Mesendoderm (in vitro differentiated cells): ENCODE data around the gene BEST4.
"Not testable (repeated sequence)": the region's sequence is repeated elsewhere in the genome, so short reads cannot be mapped to it uniquely, and the experiment has no call there.

Experiments
- DNase-seq: peaks from one replicate; pipeline ENCODE4 v3.0.0; 2013
- H2AK5ac ChIP-seq: 2 replicates; pipeline ENCODE4 v1.6.1; 2013; ENCODE audit warnings: low read length, inconsistent platforms
- H2BK120ac ChIP-seq: 2 replicates; pipeline ENCODE4 v1.6.1; 2013; ENCODE audit warnings: low read depth, mild to moderate bottlenecking, low read length, moderate library complexity, mixed read lengths
- H2BK15ac ChIP-seq: replicated peaks from 2 replicates; pipeline ENCODE4 v1.6.1; 2013; ENCODE audit warnings: low read depth, mild to moderate bottlenecking, moderate library complexity
- H2BK5ac ChIP-seq: 2 replicates; pipeline ENCODE4 v1.6.1; 2013; ENCODE audit warnings: low read length, inconsistent platforms
- H3K18ac ChIP-seq: 2 replicates; pipeline ENCODE4 v1.6.1; 2013; ENCODE audit warnings: mild to moderate bottlenecking, low read length, mixed read lengths
- H3K23ac ChIP-seq: one replicate; pipeline ENCODE4 v1.6.1; 2013; ENCODE audit warnings: low read length
- H3K27ac ChIP-seq: 2 replicates; pipeline ENCODE4 v1.5.1; 2013; ENCODE audit warnings: low read depth, mild to moderate bottlenecking, inconsistent platforms, low read length, moderate library complexity
- H3K27me3 ChIP-seq: 2 replicates; pipeline ENCODE4 v1.6.1; 2013; ENCODE audit warnings: low read length, control low read depth, mild to moderate bottlenecking, inconsistent platforms; ENCODE audit not compliant: insufficient read depth, poor library complexity
- H3K36me3 ChIP-seq: 2 replicates; pipeline ENCODE4 v1.6.1; 2013; ENCODE audit warnings: low read length, inconsistent platforms; ENCODE audit not compliant: control insufficient read depth, insufficient read depth
- H3K4ac ChIP-seq: one replicate; pipeline ENCODE4 v1.6.1; 2013; ENCODE audit warnings: low read depth, mild to moderate bottlenecking, low read length, moderate library complexity
- H3K4me1 ChIP-seq: 2 replicates; pipeline ENCODE4 v1.6.1; 2013; ENCODE audit warnings: low read depth, low read length, inconsistent platforms; ENCODE audit not compliant: control insufficient read depth
- H3K4me2 ChIP-seq: 2 replicates; pipeline ENCODE4 v1.6.1; 2013; ENCODE audit warnings: low read length
- H3K4me3 ChIP-seq: 2 replicates; pipeline ENCODE4 v1.5.1; 2013; ENCODE audit warnings: mild to moderate bottlenecking, low read length
- H3K56ac ChIP-seq: one replicate; pipeline ENCODE4 v1.6.1; 2013; ENCODE audit warnings: low read length
- H3K79me1 ChIP-seq: 2 replicates; pipeline ENCODE4 v1.6.1; 2013; ENCODE audit warnings: low read length, inconsistent platforms
- H3K79me2 ChIP-seq: 2 replicates; pipeline ENCODE4 v1.6.1; 2013; ENCODE audit warnings: mild to moderate bottlenecking, low read length; ENCODE audit not compliant: control insufficient read depth, insufficient read depth
- H3K9ac ChIP-seq: 2 replicates; pipeline ENCODE4 v1.6.1; 2013; ENCODE audit warnings: low read length, inconsistent platforms
- H4K5ac ChIP-seq: one replicate; pipeline ENCODE4 v1.6.1; 2013; ENCODE audit warnings: low read length
- H4K8ac ChIP-seq: one replicate; pipeline ENCODE4 v1.6.1; 2013; ENCODE audit warnings: low read depth, mild to moderate bottlenecking, control low read depth, low read length, moderate library complexity
- WGBS: extraction: QIAGEN DNeasy Blood & Tissue Kit; methylation state at CpG from one replicate; pipeline ENCODE4 v1.1.7; 2013; ENCODE audit warnings: low lambda C conversion rate, missing lambda C conversion rate; ENCODE audit not compliant: insufficient coverage; ENCODE audit errors: extremely low coverage; 5-methylcytosine and 5-hydroxymethylcytosine counted together

The BEST4 gene

DNA sequence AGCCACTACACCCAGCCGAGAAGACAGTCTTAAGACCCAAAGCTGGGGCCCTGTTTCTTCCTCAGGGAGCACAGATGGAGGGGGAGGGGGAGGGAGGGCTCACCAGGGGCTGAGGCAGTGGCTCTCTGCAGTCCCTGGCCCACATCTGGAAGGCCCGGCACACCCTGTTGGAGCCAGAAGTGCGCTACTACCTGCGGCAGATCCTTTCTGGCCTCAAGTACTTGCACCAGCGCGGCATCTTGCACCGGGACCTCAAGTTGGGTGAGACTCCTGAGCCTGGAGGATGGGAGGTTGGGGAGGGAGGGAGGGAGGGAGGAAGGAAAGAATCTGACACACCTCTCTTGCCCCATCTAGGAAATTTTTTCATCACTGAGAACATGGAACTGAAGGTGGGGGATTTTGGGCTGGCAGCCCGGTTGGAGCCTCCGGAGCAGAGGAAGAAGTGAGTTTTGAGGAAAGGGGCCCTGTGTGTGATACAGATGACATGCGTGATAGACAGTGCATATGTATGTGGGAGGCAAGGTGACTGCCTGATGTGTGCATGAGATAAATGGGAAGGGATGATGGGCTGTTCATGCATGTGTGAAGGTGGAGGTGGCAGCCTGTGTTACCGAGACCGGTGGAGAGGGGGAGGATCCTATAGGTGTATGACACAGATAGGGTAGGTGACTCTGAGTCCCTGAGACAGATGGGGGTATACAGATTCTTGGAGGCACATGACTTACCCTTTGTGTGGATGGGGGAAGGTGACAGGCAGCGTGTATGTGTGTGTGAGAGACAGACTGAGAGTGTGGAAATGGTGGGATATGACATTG, 13.7 kb upstream of the BEST4 start:
- no peak overlapping the region for H2BK15ac ChIP-seq
- no peaks in the 10 kb centered on the region for H3K36me3 ChIP-seq
- H3K79me1 ChIP-seq = peaks cover 7% of the 10 kb centered on the region
- H4K5ac ChIP-seq = no peak overlapping the region
- WGBS = no CpG with 5 or more reads among the region's 13 CpGs
- H3K4me2 ChIP-seq = no peak overlapping the region
- H3K56ac ChIP-seq = peak overlapping the region; percentile 67
- no peak overlapping the region for H2AK5ac ChIP-seq
- peaks cover 6% of the 10 kb centered on the region for H3K4me1 ChIP-seq
- no peak overlapping the region for H3K4me3 ChIP-seq
- H3K18ac ChIP-seq = no peak overlapping the region
- H3K79me2 ChIP-seq = no peaks in the 10 kb centered on the region
- no peak overlapping the region for H4K8ac ChIP-seq
- H2BK120ac ChIP-seq = no peak overlapping the region
- H3K27ac ChIP-seq = no peak overlapping the region
- no peaks in the 10 kb centered on the region for H3K27me3 ChIP-seq
- H2BK5ac ChIP-seq = no peak overlapping the region
- H3K9ac ChIP-seq = peak overlapping the region; percentile 50
- no peak overlapping the region for H3K23ac ChIP-seq
- no peak for DNase-seq
- no peak overlapping the region for H3K4ac ChIP-seq

DNA sequence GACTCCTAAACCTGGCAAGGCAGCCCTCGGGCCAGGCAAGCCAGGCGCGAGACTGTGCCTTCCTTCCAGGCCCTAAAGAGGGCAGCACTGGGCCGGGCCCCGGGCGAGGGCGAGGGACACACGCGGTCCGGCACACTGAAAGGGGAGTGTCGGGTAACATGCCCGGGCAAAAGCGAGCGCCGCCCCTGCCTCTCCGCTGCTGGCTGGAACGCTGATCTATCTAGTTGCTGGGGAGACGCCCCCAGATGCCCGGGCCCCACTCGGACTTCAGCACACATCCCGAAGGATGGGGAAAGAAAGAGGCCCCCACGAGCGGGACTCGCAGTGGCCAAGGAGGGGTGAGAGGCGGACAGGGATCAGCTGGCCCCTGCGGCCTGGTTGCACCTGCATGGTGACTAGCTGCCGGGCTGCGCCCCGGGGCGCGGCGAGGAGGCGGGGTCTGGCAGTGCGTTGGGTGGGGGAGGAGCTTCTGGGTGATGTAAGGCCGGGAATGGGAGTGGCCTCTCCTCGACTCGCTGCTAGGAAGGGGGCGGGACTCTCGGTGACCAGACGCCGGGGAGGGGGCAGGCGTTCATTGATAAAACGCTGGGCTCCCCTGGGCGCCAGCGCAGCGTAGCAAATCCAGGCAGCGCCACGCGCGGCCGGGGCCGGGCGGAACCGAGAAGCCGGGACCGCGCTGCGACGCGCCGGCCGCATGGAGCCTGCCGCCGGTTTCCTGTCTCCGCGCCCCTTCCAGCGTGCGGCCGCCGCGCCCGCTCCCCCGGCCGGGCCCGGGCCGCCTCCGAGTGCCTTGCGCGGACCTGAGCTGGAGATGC, 12.0 kb upstream of the BEST4 start, which contains the start of gene PLK3:
TSS of gene PLK3 (plus strand) at position 608 of the 815 bp plus-strand sequence. CDS start at position 695, 87 bp downstream.
- Histone ChIP-seq H3K56ac (peak within 1 kb of the TSS; percentile 94), H4K5ac (no peak within 1 kb of the TSS), H2BK15ac (no peak within 1 kb of the TSS), H4K8ac (no peak within 1 kb of the TSS), H3K4me1 (peaks cover 5% of the 10 kb centered on the region), H3K36me3 (no peaks in the 10 kb centered on the region), H3K4ac (peak within 1 kb of the TSS; percentile 84), H3K4me3 (peak within 1 kb of the TSS; percentile 73), H2BK5ac (peak within 1 kb of the TSS; percentile 71), H3K79me1 (peaks cover 7% of the 10 kb centered on the region), H3K27ac (peak within 1 kb of the TSS; percentile 85), H3K79me2 (no peaks in the 10 kb centered on the region), H3K9ac (peak within 1 kb of the TSS; percentile 86), H3K4me2 (peak within 1 kb of the TSS; percentile 90), H2AK5ac (no peak within 1 kb of the TSS), H3K18ac (peak within 1 kb of the TSS; percentile 72), H3K23ac (peak within 1 kb of the TSS; percentile 98), H3K27me3 (no peaks in the 10 kb centered on the region), H2BK120ac (peak within 1 kb of the TSS; percentile 15)
- DNase-seq = peak; percentile 99
- WGBS = no CpG with 5 or more reads among the region's 79 CpGs

DNA sequence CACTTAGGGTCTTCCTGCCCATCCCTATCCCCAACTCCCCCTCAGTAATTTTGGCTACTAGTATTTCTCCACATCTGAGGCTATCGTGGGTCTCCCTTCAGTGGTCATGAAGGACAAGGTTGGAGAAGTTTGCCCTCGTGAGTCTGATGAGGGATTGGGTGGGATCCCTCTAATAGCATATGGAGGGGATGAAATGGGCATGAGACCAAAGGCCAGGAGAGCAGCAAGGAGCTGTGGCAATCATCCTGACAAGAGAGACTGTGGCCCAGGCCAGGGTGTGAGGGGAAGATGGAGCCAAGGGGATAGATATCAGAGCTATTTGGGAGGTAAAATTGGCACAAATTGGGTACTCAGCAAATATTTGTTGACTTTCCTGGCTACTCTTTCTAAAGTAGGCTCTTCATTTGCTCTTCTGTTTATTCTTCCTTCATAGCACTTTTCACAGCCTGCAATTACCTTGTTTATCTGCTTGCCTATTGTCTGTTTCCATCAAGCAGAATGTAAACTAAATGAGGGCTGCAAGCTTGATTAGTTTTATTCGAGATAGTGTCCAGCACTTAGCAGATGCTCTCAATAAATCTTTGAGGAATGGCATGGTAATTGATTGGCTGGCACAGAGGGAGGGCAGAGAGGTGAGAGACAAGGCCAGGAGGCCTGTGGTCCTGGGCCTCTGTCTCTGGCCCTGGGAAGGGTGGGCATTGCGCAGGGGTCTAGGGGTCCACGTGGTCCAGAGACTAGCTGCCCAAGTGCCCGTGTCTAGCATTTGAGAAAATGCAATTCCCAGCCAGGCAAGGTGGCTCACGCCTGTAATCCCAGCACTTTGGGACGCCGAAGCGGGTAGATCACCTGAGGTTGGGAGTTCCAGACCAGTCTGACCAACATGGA, 10.8 kb upstream of the BEST4 start:
- Histone ChIP-seq H2BK5ac (no peak overlapping the region), H3K23ac (no peak overlapping the region), H3K27me3 (no peaks in the 10 kb centered on the region), H3K56ac (peak overlapping the region; percentile 78), H3K79me2 (no peaks in the 10 kb centered on the region), H3K27ac (peak overlapping the region; percentile 58), H4K8ac (no peak overlapping the region), H3K4ac (no peak overlapping the region), H3K9ac (no peak overlapping the region), H3K79me1 (peaks cover 7% of the 10 kb centered on the region), H3K18ac (peak overlapping the region; percentile 6), H3K4me2 (no peak overlapping the region), H3K4me1 (peaks cover 5% of the 10 kb centered on the region), H2BK15ac (no peak overlapping the region), H2AK5ac (peak overlapping the region; percentile 46), H3K36me3 (no peaks in the 10 kb centered on the region), H4K5ac (peak overlapping the region; percentile 29), H3K4me3 (no peak overlapping the region), H2BK120ac (no peak overlapping the region)
- DNase-seq = peak; percentile 63
- no CpG with 5 or more reads among the region's 10 CpGs for WGBS

- H4K8ac ChIP-seq, H3K79me2 ChIP-seq, H3K4me1 ChIP-seq, H2BK120ac ChIP-seq, H3K4ac ChIP-seq, H3K56ac ChIP-seq, H3K27me3 ChIP-seq, H3K27ac ChIP-seq, H4K5ac ChIP-seq, H3K36me3 ChIP-seq, H2BK15ac ChIP-seq, H2AK5ac ChIP-seq, H3K9ac ChIP-seq, H3K18ac ChIP-seq, H3K79me1 ChIP-seq, H2BK5ac ChIP-seq, H3K23ac ChIP-seq, H3K4me2 ChIP-seq, DNase-seq, H3K4me3 ChIP-seq: not testable (repeated sequence)
- WGBS = no CpG with 5 or more reads among the region's 8 CpGs
Measured at GRCh38 chr1:44797886-44798285, 9.9 kb upstream of the BEST4 start.

GRCh38 chr1:44792736-44793502, 4.9 kb upstream of the BEST4 start:
- no peak overlapping the region for H2BK120ac ChIP-seq
- no peaks in the 10 kb centered on the region for H3K79me1 ChIP-seq
- H4K5ac ChIP-seq = peak overlapping the region; percentile 26
- no peak overlapping the region for H4K8ac ChIP-seq
- H3K4ac ChIP-seq = no peak overlapping the region
- no peak overlapping the region for H2BK15ac ChIP-seq
- peak overlapping the region; percentile 39 for H3K9ac ChIP-seq
- H3K27ac ChIP-seq = no peak overlapping the region
- no peaks in the 10 kb centered on the region for H3K27me3 ChIP-seq
- no peaks in the 10 kb centered on the region for H3K79me2 ChIP-seq
- H3K36me3 ChIP-seq = no peaks in the 10 kb centered on the region
- no peak overlapping the region for H3K23ac ChIP-seq
- peaks cover 4% of the 10 kb centered on the region for H3K4me1 ChIP-seq
- no peak overlapping the region for H2BK5ac ChIP-seq
- peak overlapping the region; percentile 33 for H2AK5ac ChIP-seq
- WGBS = no CpG with 5 or more reads among the region's 9 CpGs
- DNase-seq = no peak
- no peak overlapping the region for H3K4me3 ChIP-seq
- no peak overlapping the region for H3K4me2 ChIP-seq
- H3K56ac ChIP-seq = peak overlapping the region; percentile 57
- no peak overlapping the region for H3K18ac ChIP-seq
